PFSK-1 (cell line): ENCODE results near the gene MAP4K5. TPM values are rescaled to one million over a fixed set of nuclear protein-coding genes. Genes with fewer than 3 reads are reported as not detected.

ENCODE experiments used
- FOXP2 ChIP-seq: optimal IDR thresholded peaks from 2 replicates; pipeline ENCODE3; 2011; ENCODE audit warnings: borderline replicate concordance, control low read depth, inconsistent platforms; ENCODE audit not compliant: insufficient read depth; ENCODE audit errors: extremely low read length, extremely low read depth
- POLR2AphosphoS5 ChIP-seq: IDR thresholded peaks from 2 replicates; pipeline ENCODE4 v1.6.1; 2012; ENCODE audit warnings: low read depth, mild to moderate bottlenecking, control low read depth, low read length, moderate library complexity
- SIN3A ChIP-seq: IDR thresholded peaks from 2 replicates; pipeline ENCODE4 v1.6.1; 2012; ENCODE audit warnings: mild to moderate bottlenecking, low read length, moderate library complexity, borderline replicate concordance; ENCODE audit not compliant: insufficient read depth
- TAF1 ChIP-seq: IDR thresholded peaks from 2 replicates; pipeline ENCODE4 v1.6.1; 2012; ENCODE audit warnings: low read length, control low read depth, borderline replicate concordance; ENCODE audit not compliant: insufficient read depth
- polyA plus RNA-seq: library from polyadenylated mRNA; unstranded; fragments of >200 nt; gene quantifications from one replicate; pipeline ENCODE4 v1.2.1, GENCODE V29; 2012; ENCODE audit warnings: low read depth, missing spikeins; ENCODE audit not compliant: insufficient read length
- TF ChIP-seq, protein P1 (sequence below), 2 experiments: IDR thresholded peaks; 2 replicates each; pipeline versions ENCODE4 v1.6.1 to v1.8.0; 2011 to 2012; ENCODE audit warnings: low read depth in 2 of 2, low read length in 2 of 2, control low read depth in 1 of 2, inconsistent platforms in 1 of 2, mild to moderate bottlenecking in 1 of 2, moderate library complexity in 1 of 2; ENCODE audit not compliant: insufficient read depth in 1 of 2

MAP4K5 gene
- 14.5 TPM for polyA plus RNA-seq

DNA sequence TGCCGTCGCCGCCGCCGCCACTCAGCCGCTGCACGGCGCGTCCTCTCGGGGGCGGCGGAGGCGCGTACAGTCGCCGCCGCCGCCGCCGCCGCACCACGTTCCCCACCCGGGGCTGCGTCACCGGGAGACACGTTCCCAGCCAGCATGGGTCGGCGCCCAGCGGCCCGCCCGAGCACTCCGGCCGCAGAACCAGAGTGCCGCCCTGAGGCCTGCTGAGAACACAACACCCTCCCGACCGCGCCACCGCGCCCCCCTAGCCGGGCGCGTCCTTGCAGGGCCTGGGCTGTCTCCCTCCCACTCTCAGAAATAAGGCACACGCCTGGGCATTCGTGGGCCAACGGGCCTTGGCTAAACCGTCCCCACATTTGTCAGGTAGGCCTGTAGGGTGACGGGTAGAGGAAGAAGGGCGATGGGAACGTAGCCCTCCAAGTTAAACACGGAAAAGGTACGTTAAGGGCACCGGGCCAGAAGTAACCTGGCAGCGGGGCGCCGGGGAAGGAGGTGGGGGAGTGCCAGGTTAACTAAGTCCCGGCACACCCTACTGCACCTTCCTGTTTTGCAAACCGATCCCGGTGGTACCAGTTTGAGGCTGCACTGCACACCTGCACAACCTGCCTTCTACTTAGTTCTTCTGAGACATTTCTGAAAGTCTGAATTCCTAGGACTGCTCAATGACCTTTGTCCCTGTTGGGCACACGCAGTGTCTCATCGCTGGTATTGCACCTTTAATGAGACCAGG is at the start of gene MAP4K5:
MAP4K5 (minus strand) TSS at position 68 of the 739 bp plus-strand sequence. CDS start 520 bp downstream, outside the sequence.
- TF ChIP-seq TAF1 = no peak
- TF ChIP-seq FOXP2 = peak; percentile 97

DNA sequence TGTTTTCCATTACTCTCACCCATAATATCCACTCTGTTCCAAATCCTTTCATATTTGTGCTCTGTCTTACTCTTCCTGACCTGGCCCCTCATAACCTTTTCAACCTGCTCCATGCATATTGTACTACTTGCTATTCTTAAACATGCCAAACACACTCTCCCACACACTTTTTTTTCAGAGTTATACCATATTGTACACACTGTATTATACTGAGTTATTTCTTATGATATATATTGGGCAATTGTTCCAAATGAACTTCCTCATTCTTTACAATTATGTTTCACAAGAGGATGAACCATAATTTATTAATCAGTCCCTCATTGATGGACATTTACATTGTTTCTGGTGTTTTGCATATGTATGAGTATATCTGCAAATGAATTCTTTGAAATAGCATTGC is 46.1 kb upstream of the MAP4K5 start:
- no peak for TF ChIP-seq POLR2AphosphoS5
- no peak for TF ChIP-seq FOXP2
- no peak for TF ChIP-seq TAF1

GRCh38 chr14:50577982-50578381 is 45.6 kb upstream of the MAP4K5 start:
- TF ChIP-seq, protein P1, sequence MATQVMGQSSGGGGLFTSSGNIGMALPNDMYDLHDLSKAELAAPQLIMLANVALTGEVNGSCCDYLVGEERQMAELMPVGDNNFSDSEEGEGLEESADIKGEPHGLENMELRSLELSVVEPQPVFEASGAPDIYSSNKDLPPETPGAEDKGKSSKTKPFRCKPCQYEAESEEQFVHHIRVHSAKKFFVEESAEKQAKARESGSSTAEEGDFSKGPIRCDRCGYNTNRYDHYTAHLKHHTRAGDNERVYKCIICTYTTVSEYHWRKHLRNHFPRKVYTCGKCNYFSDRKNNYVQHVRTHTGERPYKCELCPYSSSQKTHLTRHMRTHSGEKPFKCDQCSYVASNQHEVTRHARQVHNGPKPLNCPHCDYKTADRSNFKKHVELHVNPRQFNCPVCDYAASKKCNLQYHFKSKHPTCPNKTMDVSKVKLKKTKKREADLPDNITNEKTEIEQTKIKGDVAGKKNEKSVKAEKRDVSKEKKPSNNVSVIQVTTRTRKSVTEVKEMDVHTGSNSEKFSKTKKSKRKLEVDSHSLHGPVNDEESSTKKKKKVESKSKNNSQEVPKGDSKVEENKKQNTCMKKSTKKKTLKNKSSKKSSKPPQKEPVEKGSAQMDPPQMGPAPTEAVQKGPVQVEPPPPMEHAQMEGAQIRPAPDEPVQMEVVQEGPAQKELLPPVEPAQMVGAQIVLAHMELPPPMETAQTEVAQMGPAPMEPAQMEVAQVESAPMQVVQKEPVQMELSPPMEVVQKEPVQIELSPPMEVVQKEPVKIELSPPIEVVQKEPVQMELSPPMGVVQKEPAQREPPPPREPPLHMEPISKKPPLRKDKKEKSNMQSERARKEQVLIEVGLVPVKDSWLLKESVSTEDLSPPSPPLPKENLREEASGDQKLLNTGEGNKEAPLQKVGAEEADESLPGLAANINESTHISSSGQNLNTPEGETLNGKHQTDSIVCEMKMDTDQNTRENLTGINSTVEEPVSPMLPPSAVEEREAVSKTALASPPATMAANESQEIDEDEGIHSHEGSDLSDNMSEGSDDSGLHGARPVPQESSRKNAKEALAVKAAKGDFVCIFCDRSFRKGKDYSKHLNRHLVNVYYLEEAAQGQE (IDR thresholded peaks at IDR 0.05; ENCODE audit: insufficient read depth in 1 of 2, low read depth in 2 of 2, low read length in 2 of 2) = no peak
- TF ChIP-seq POLR2AphosphoS5 = no peak
- TF ChIP-seq SIN3A = no peak
- no peak for TF ChIP-seq FOXP2
- no peak for TF ChIP-seq TAF1

- TF ChIP-seq, protein P1 (IDR thresholded peaks at IDR 0.05; ENCODE audit: insufficient read depth in 1 of 2, low read depth in 2 of 2, low read length in 2 of 2) = no peak
- TF ChIP-seq TAF1 (no peak), SIN3A (no peak), FOXP2 (no peak), POLR2AphosphoS5 (no peak)
Measured at GRCh38 chr14:50575769-50576168, 43.4 kb upstream of the MAP4K5 start.

GRCh38 chr14:50573862-50574261 is 41.5 kb upstream of the MAP4K5 start:
- TF ChIP-seq TAF1 (no peak), FOXP2 (no peak), POLR2AphosphoS5 (no peak), SIN3A (no peak)
- TF ChIP-seq, protein P1 (IDR thresholded peaks at IDR 0.05; ENCODE audit: insufficient read depth in 1 of 2, low read depth in 2 of 2, low read length in 2 of 2) = no peak

DNA sequence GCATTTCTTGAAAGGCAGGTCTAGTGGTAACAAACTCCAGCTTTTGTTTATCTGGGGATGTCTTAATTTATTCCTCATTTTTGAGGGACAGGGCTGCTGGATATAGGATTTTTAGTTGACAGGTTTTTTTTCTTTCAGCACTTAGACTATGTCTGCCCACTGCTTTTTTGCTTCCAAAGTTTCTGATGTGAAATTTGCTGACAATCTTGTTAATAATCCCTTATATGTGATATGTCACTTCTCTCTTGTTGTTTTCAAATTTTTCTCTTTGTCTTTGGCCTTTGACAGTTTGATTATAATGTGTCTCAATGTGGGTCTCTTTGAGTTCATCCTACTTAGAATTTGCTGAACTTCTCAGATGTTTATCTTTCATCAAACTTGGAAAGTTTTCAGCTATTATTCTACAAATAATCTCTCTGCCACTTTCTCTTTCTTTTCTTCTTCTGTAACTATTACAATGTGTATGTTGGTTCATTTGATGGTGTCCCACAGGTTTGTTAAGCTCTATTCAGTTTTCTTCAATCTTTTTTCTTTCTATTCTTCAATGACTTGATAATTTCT is 37.4 kb upstream of the MAP4K5 start:
- TF ChIP-seq, protein P1 (IDR thresholded peaks at IDR 0.05; ENCODE audit: insufficient read depth in 1 of 2, low read depth in 2 of 2, low read length in 2 of 2) = no peak
- TF ChIP-seq FOXP2 (no peak), SIN3A (no peak), TAF1 (no peak), POLR2AphosphoS5 (no peak)
